Measurements from ENCODE around the gene NAV3.

NAV3 gene

DNA sequence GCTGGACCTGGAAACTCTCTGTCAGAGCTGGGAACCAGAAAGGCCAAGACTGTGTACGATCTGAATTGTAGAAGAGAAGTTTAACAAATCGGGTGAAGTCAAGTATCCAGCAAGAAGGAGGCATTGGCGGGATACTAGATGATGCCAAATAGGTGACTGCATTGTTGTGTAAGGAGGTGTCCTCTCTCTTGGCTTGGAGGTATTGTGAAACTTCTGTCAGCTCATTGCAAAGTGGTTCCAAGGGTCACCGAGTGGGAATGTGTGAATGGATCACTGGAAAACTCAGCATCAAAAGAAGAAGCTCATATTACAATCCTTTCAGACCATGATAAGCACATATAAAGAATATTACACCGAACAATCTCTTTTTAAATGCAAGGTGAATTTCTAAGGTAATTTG lies 11.7 kb downstream of the NAV3 start:
- DNase-seq (ENCODE audit: low spot score): no peak

DNA sequence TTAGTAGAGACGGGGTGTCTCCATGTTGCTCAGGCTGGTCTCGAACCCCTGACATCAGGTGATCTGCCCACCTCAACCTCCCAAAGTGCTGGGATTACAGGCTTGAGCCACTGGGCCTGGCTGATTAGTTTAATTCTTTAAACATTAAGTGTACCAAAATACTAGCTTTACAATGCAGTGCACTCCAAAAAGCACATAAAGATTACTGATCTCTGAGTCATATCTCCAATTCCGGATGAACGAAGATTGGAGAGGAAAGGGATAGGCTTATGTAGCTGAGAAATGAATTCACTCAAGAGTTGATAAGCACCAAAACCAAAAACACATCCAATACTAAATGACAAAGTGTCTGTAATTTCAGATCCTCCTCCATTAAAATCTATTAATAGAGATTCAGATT lies 15.1 kb downstream of the NAV3 start:
- no peak for DNase-seq (ENCODE audit: low spot score)

DNA sequence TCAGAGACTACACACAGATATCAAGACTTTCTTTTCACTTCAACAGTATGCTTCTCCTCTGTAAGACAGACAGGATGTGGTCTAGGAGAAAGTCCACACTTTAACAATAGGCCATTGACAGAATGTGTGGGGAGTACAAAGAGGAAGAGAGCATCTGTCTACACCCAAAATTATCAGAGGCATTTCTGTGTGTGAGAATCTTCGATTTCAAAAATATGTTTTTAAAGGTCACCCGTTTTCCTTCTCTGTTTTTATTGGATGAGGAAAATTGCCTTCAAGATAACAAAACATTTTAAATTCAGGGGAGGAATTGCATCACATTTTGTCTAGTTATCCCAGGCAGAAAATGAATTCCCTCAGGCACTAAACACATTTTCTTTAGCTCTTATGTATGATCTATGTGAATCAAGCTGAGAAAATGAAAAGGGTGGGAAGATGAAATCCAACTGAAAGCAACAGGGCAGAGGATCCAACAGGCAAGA lies 16.4 kb downstream of the NAV3 start:
- DNase-seq (ENCODE audit: low spot score): no peak

DNA sequence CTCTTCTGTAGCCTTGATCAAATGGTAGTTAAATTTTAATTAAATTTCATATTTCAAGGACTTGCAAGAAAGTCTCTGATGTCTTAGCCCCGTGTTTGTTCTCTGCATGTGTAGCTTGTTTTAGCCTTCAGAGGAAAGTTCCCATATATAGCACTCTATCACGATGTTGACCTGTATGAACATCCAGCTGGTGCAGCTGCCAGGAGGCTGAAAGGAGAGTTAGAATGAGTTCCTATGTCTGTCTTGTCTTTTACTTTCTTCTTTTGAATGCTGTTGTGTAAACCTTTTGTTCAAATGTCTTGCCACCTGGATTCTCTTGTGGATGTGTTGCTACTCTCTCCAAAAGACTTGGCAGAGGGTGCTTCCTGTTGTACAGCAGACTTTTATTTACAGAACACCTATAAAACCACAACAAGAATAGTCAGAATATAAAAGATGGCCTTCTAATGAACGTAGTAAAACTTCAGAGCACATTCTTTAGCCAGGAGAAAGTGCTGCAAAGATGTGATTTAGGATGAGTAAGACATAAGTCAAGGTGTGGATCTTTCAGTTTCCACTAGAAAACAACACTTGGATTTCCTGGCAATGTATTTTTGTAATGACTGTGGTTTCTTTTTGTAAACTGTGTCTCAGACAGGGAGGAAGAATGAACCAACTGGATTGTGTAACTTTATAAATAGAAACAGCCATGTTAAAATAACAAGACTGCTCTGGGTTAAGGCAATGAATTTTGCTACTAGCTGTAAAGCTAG lies 17.2 kb downstream of the NAV3 start:
- no peak for DNase-seq (ENCODE audit: low spot score)

DNA sequence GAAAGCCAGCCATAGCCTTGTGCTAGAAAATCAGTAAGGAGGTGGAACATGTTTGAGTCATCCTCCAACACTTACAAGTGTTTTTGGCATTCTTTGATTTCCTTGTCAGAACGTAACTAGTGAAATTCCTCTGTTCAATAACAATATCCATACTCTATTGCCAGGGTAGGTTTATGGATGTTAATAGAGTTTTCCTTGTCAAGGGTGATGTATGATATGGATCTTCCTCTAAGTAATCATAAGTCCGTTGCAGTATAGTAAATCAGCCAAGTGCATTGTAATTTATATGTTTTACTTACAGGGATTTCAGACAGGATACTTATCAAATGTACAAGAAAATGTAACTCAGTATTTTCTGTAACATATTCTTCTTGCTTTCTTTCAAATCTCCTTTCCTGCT lies 19.4 kb downstream of the NAV3 start:
- DNase-seq (ENCODE audit: low spot score): no peak

DNA sequence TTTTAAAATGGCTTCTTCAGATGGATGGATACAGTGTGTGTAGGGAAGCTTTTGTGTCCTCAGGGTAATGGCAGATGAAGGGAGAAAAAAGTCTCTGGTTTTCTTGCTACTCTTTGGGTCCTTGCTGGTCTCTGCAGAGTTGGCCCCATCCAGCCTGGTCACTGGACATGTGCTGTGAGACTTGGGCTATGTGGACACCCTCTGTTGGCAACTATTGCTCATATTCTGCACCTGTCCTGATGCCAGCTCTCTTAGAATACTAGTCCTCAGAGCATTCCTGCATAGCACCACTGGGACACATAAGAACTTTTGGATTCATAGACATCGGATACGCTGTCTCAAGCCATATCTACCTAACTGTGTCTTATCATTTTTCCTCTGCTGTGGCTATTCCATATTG lies 20.0 kb downstream of the NAV3 start:
- DNase-seq (ENCODE audit: low spot score): no peak

DNA sequence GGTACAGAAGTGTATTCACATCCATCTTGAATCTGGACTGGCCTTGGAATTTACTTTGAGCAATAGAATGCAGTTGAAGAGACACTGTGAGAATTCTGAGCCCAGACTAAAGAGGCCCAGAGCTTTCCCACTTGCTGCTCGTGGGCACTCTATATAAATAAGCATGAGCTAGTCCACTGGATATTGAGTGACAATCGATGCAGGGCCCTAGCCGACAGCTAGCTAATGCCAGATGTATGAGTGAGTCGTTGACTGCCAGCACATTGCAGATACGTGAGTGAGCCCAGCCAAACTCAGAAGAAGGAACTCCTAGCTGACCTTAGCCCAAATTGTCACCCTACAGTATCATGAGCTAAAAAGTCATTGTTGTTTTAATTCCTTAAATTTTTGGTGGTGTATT lies 24.9 kb downstream of the NAV3 start:
- no peak for DNase-seq (ENCODE audit: low spot score)

DNA sequence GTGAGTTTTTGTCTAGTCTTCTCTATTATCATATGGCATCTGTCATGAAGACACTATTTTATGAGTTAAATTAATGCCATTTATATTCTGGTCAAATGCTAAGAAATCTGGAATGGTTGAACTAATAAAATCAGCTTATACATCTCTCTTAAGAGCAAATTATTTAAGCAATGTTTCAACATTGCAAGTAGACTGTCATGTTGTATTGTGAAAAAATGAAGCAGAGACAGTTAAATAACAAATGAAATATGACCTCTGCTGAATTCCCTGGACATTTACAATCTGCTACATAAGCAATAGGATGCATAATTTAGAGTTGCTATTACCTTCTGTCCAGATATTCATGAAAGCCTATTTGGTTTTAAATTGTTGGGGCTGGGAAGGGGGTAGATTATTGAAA lies 30.6 kb downstream of the NAV3 start:
- no peak for DNase-seq (ENCODE audit: low spot score)

DNA sequence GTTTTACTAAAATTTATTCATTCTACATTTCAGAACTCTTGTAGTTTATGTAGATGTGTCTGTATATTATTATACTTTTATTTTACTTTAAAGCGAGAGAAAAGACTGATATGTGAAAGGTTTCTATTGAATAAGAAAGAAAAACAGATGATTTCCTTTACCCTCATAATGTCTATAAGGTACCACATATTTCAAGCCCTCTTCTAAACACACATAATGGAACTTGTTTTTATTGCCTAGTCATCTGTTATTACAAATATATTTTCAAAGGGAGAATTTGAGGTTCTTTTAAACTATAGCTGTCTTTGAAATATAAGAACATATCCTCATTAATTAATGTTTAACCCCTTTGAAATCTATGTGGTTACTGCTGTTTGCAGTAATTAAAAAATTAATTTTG lies 34.5 kb downstream of the NAV3 start:
- DNase-seq (ENCODE audit: low spot score): no peak

DNA sequence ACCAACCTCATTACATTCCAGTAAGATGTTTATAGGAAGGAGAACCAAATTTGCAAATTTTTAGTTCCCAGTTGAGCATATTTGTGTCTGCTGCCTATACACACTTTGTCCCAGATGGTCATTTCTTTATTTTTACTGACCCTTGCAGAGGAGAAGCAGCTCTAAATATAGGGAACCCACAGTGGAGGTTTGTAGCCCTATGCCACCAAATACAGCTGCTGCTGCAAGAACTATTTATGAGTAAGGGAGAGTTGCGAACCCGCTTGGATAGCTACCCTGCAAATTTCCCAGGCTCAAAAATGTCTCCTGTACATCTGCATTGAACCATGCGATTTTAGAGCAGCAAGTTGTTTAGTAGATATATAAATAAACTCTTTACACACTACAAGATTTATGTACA lies 48.2 kb downstream of the NAV3 start:
- DNase-seq (ENCODE audit: low spot score): no peak

DNA sequence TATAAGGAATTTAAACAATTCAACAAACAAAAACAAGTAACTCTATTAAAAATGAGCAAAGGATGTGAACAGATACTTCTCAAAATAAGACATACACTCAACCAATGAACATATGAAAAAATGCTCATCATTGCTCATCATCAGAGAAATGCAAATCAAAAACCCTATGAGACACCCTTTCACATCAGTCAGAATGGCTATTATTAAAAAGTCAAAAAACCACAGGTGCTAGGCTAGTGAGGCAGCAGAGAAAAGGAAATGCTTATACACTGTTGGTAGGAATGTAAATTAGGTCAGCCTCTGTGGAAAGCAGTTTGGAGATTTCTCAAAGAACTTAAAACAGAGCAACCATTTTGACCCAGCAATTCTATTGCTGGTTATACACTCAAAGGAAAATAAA lies 52.0 kb downstream of the NAV3 start:
- DNase-seq (ENCODE audit: low spot score): no peak

DNA sequence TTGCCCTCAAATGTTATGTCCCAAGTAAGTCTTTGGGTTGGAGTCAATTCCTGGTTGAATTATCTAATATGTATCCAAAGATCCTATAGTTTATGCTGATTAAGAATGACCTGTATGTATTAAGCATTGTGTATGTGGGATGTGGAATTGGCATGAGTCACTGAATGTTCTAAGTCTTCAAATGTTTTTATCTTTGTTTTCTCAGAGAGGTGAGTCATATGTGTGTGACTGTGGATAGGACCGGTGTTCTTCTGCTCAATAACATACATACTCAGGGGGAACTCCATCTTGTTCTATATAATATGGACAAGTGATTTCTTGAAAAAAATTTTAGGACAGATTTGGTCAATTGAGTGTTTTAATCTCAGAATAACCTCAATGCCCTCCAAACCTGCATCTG lies 57.9 kb downstream of the NAV3 start:
- no peak for DNase-seq (ENCODE audit: low spot score)

DNA sequence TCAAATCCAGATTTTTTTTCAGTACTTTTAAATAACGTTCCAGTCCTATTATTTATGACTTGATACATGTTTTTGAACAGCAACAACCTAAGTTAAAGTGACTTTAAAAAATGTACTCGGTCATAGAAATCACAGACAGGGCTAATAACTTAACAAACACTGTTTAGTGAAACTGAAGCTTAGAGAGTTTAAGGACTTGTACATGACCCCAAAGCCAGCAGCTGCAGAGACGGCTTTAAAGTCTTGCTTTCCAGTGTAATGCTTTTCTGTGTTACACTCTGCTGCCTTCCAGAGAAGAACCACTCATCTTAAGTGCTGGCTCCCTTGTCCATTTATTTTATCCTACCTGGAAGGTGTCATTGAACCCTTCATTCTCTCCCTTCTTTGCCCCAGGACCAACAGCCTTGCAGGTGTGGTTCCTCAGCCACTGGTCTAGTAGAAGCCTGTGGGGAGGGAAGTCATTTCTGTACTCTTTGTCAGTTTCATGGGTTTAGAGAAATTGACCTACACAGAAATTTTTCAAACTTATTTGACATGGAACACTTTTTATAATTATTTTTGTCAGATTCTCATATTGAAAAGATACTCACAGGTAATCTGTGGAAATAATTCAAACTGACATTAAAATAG lies 60.9 kb downstream of the NAV3 start:
- no peak for DNase-seq (ENCODE audit: low spot score)

DNA sequence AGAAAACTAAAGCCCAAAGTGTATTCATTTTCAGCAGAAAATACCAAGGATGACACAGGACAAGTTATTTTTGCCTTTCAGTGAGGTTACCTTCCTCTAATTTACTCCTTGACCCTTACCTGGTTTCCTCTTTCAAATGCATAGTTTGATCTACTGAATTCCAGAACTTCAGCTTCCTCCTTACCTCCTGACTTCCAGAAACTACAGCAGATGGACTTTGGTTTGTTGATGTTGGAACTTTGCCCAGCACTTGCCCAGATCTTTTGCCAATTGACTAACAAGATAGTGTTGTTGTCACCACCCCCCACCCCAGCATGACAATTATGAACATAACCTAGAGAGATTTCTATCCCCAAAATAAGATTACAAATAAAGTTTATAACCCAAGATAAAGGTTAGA lies 63.2 kb downstream of the NAV3 start:
- no peak for DNase-seq (ENCODE audit: low spot score)

DNA sequence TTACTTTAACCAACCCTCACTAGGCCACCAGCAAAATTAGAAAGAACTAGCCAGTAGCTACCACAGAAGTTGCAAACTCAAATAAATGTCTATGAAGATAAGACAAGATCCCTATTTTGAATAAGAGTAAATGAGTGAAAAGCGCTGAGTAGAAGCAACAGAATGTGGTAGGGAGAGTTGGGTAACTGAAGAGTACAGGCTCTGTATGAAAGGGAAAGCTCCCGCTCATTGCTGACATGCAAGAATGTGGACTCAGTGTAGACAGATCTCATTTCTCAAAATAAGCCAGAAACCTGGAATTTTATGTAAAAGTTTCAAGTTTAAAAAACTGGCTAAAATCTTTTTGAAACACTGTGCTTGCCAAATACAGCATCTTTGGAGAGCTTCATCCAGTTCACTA lies 63.9 kb downstream of the NAV3 start:
- DNase-seq (ENCODE audit: low spot score): no peak

DNA sequence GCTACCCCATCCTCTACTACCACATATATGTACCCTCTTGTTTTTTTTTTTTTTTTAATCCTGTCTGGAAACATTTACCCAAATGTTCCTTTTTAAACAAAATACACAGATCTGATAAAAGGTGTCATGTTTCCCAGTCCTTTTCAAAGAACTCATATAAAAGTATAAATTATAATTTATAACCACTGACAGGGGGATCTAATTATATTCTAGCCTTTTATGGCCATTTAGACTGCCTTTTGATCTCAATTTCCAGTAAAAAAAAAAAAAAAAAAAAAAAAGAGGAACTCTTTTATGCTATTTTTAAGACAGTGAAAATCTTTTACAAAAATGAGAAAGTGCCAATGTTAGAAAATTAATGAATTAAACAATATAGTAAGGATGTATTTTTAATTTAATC lies 65.0 kb downstream of the NAV3 start:
- DNase-seq (ENCODE audit: low spot score): no peak

DNA sequence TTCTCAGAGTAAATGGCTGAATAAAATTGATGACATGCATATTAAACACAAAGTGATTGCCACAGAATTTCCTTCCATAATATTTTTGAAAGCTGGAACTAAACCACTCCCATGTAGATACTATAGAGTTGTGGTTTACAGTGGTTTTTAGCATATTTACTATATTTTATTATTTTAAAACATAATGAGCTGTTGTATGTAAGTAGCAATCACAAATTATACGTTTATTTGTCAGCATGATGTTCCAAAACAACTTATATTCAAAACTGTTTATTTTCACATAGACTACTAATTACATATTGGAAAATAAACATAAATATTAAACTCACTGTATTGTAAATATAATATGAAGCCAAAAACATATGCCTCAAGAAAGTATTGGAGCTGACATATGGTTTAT lies 77.2 kb downstream of the NAV3 start:
- no peak for DNase-seq (ENCODE audit: low spot score)

DNA sequence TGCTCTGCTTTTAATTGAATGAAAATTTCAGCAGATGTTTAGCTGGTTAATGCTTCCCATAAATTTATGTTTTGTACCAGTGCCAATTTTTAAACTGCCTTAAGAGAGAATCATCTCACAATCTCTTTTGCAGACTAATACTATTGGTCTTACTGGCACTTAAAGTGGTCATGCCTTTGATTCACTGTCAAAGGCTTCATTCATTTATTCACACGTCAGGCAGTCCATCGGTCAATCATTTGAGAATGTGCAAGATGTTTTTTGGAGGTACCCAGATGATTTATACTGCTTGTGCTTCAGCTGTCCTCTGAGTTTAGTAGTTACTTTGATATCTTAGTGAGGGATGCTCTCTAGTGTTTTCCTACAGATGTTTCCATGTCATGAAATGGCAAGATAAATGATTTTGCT lies 83.4 kb downstream of the NAV3 start:
- no peak for DNase-seq (ENCODE audit: low spot score)

DNA sequence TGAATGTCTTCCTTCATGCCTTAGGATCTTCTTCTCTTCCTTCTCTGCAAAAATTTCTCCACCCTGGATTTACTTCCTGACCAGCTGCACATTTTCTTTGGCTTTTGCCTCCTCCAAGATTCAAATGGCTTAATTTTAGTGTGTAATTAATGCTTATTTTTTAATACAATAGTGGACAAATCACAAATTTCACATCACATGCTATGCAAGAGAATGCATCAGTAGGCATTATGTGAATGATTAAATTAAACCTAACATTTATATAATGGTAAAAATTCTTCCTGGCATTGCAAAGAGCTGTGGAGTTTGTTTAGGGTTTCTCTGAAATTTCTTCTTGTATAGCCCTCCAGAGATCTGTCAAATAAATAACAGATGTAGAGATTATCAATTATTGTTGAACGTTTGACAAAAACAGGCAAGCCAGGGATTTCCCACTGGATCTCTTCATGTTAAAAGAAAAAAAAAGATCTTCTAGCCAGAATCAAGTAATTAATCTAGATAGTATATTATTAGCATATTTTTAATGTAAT lies 84.4 kb downstream of the NAV3 start:
- no peak for DNase-seq (ENCODE audit: low spot score)

DNA sequence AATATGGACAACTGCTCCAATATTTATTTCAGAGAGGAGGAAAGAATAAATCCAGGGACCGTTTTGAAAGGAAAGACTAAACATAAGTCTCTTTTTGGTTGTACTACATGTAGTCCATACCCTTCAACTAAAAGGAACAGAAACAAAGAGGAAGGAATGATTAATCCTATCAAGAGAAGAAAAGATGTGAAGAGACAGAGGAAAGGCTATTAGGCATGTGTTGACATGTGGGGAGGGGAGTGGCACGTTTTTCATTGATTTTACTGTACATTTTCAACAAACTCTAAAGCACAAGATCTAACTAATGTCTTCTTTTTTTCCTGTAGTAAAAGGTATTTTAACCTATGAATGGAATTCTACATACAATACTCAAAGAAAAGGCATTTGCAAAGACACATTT lies 85.6 kb downstream of the NAV3 start:
- no peak for DNase-seq (ENCODE audit: low spot score)

DNA sequence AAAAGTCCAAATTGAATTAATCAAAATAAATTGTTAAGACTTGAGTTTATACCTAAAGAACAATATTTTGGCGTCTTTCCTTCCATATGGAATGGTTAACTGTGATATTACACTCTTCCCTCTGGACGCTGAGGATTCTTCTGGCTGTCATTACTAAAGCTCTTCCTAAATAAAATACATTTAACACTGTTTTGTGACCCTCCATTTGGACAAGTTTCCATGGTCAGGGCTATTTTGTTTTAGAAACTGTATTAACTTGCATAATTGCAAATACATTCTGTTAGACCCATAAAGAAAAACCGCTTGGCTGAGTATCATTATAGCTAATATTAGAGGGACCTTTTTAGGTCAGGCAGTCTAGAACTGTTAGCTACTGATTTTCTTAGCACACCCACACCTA lies 87.4 kb downstream of the NAV3 start:
- no peak for DNase-seq (ENCODE audit: low spot score)

DNA sequence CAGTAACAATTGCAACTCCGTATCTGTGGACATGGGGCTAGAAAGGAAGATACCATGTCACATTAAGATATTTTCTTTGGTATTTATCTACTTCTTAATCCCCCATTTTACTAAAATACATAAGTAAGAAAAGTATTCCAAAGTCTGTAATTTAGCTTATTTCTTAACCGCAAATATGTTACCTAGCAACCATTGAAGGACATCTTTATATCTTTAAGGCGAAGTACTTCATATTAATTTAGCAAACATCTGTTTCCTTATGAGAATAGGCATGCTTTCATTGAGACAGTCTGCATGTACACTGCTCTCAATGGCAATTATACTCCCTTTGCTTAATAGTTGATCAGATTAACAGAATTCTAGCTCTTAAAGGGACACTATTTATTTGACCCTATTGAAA lies 88.8 kb downstream of the NAV3 start:
- DNase-seq (ENCODE audit: low spot score): no peak

DNA sequence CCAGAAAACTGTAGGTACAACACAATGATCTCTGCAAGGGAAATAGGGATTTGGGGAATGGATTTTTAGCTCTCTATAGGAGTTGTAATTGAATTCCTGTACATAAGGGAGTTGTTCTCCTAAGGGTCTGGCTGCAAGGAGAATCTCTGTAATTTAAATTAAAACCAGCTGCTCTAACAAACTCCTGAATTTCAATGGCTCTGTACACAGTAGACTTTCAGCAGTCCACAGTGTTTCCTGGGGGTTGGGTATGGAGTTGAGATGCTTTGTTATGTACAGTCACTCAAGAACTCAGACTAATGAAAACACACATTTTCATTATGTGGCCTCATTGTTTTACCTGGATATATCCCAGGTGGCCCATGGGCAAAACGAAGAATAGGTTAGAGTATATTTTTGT lies 93.2 kb downstream of the NAV3 start:
- no peak for DNase-seq (ENCODE audit: low spot score)

DNA sequence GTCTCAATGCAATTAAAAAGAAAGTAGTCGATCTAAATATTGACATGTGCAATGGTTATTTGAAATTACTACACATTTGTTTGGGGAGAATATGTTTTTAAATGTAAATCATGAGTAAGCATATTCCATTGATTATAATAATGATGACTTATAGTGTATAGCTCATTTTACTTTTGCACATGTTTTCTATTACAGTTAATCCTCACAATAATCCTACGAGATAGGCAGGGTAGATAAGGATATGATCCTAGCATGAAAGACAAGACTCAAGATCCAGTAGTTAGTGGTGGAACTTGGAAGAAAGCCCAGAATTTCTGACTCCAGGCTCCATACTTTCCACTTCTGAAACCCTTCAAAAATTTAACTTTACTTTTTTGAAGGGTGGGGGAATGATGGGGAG lies 94.0 kb downstream of the NAV3 start:
- no peak for DNase-seq (ENCODE audit: low spot score)

Measured in hematopoietic multipotent progenitor cell treated with erythropoietin and hydrocortisone succinate and interleukin-3 and kit ligand, for 15 days (in vitro differentiated cells).